ENCODE data around the gene KCNE1. TPM values are rescaled to one million over a fixed set of nuclear protein-coding genes. Genes with fewer than 3 reads are reported as not detected.

Gene KCNE1
- total RNA-seq, 3 donors from 2014 or later (not counting 1 experiment from before 2014, with no cell fraction given), result 0.52 to 3.3 (median 1.6) TPM

- Mint-ChIP-seq H3K9me3 (peaks cover 4 to 5% of the 10 kb centered on the region in 2 donors), H3K36me3 (peaks cover 7% of the 10 kb centered on the region), H3K27ac (no peak overlapping the region), H3K4me1 (no peaks in the 10 kb centered on the region), H3K4me3 (no peak overlapping the region), H3K27me3 (ENCODE audit: low read depth in 2 of 2) (peaks cover 21 to 67% of the 10 kb centered on the region in 2 donors)
- TF ChIP-seq CTCF (IDR thresholded peaks at IDR 0.05), result no peak
- Histone ChIP-seq H3K27ac (ENCODE audit: low read length) (no peak overlapping the region), H3K4me1 (ENCODE audit: control insufficient read depth, insufficient read depth, low read length) (no peaks in the 10 kb centered on the region), H3K36me3 (ENCODE audit: control insufficient read depth, insufficient read depth, low read length) (no peaks in the 10 kb centered on the region), H3K27me3 (ENCODE audit: control insufficient read depth, insufficient read depth, low read length) (peaks cover 11% of the 10 kb centered on the region), H3K4me3 (ENCODE audit: low read length) (no peak overlapping the region), H3K9me3 (ENCODE audit: control insufficient read depth, insufficient read depth, low read length) (peaks cover 11% of the 10 kb centered on the region)
- intact Hi-C loops (cut with micrococcal nuclease), result no loop called here
- ATAC-seq (no peak), DNase-seq (no peak)
- WGBS (ENCODE audit: insufficient coverage), result 92% methylated on average over 3 of the region's 3 CpGs
Observed at GRCh38 chr21:34502480-34503106, 9.4 kb downstream of the KCNE1 start.

- Mint-ChIP-seq H3K9me3 (peaks cover 4 to 9% of the 10 kb centered on the region in 2 donors), H3K4me3 (no peak overlapping the region), H3K36me3 (peaks cover 16% of the 10 kb centered on the region), H3K4me1 (no peaks in the 10 kb centered on the region), H3K27me3 (ENCODE audit: low read depth in 2 of 2) (peaks cover 17 to 68% of the 10 kb centered on the region in 2 donors), H3K27ac (no peak overlapping the region)
- no peaks in the 10 kb centered on the region for H3K36me3 ChIP-seq (ENCODE audit: control insufficient read depth, insufficient read depth, low read length)
- DNase-seq (no peak), ATAC-seq (no peak)
- H3K27ac ChIP-seq (ENCODE audit: low read length), result no peak overlapping the region
- WGBS (ENCODE audit: insufficient coverage), result 50% methylated on average over 1 of the region's 1 CpG
- peaks cover 7% of the 10 kb centered on the region for H3K27me3 ChIP-seq (ENCODE audit: control insufficient read depth, insufficient read depth, low read length)
- H3K4me1 ChIP-seq (ENCODE audit: control insufficient read depth, insufficient read depth, low read length), result no peaks in the 10 kb centered on the region
- peaks cover 11% of the 10 kb centered on the region for H3K9me3 ChIP-seq (ENCODE audit: control insufficient read depth, insufficient read depth, low read length)
- no peak for TF ChIP-seq CTCF (IDR thresholded peaks at IDR 0.05)
- intact Hi-C loops (cut with micrococcal nuclease), result no loop called here
- H3K4me3 ChIP-seq (ENCODE audit: low read length), result no peak overlapping the region
Observed at GRCh38 chr21:34501716-34502115, 10.3 kb downstream of the KCNE1 start.

- TF ChIP-seq CTCF (IDR thresholded peaks at IDR 0.05), result no peak
Observed at GRCh38 chr21:34500191-34500590, 11.8 kb downstream of the KCNE1 start.

GRCh38 chr21:34499116-34499515 is 12.9 kb downstream of the KCNE1 start:
- intact Hi-C loops (cut with micrococcal nuclease), result no loop called here
- H3K4me1 Mint-ChIP-seq, result no peaks in the 10 kb centered on the region
- H3K27ac Mint-ChIP-seq, result no peak overlapping the region
- H3K4me1 ChIP-seq (ENCODE audit: control insufficient read depth, insufficient read depth, low read length), result no peaks in the 10 kb centered on the region
- no peak overlapping the region for H3K4me3 Mint-ChIP-seq
- H3K27me3 ChIP-seq (ENCODE audit: control insufficient read depth, insufficient read depth, low read length), result peaks cover 7% of the 10 kb centered on the region
- H3K4me3 ChIP-seq (ENCODE audit: low read length), result no peak overlapping the region
- TF ChIP-seq CTCF (IDR thresholded peaks at IDR 0.05), result no peak
- peaks cover 13% of the 10 kb centered on the region for H3K9me3 ChIP-seq (ENCODE audit: control insufficient read depth, insufficient read depth, low read length)
- peaks cover 7 to 15% of the 10 kb centered on the region in 2 donors for H3K9me3 Mint-ChIP-seq
- peaks cover 20% of the 10 kb centered on the region for H3K36me3 Mint-ChIP-seq
- no peaks in the 10 kb centered on the region for H3K36me3 ChIP-seq (ENCODE audit: control insufficient read depth, insufficient read depth, low read length)
- no peak for ATAC-seq
- peaks cover 15 to 56% of the 10 kb centered on the region in 2 donors for H3K27me3 Mint-ChIP-seq (ENCODE audit: low read depth in 2 of 2)
- H3K27ac ChIP-seq (ENCODE audit: low read length), result no peak overlapping the region
- 89% methylated on average over 4 of the region's 4 CpGs for WGBS (ENCODE audit: insufficient coverage)
- no peak for DNase-seq

More at GRCh38 chr21:34500191-34500590, 11.8 kb downstream of the KCNE1 start:
- Mint-ChIP-seq H3K27ac (no peak overlapping the region), H3K4me1 (no peaks in the 10 kb centered on the region), H3K36me3 (peaks cover 20% of the 10 kb centered on the region), H3K4me3 (no peak overlapping the region), H3K27me3 (ENCODE audit: low read depth in 2 of 2) (peaks cover 15 to 65% of the 10 kb centered on the region in 2 donors), H3K9me3 (peaks cover 7 to 15% of the 10 kb centered on the region in 2 donors)
- H3K4me3 ChIP-seq (ENCODE audit: low read length), result no peak overlapping the region
- peaks cover 7% of the 10 kb centered on the region for H3K27me3 ChIP-seq (ENCODE audit: control insufficient read depth, insufficient read depth, low read length)
- H3K9me3 ChIP-seq (ENCODE audit: control insufficient read depth, insufficient read depth, low read length), result peaks cover 13% of the 10 kb centered on the region
- DNase-seq (no peak), ATAC-seq (no peak)
- 80% methylated on average over 1 of the region's 1 CpG for WGBS (ENCODE audit: insufficient coverage)
- no peaks in the 10 kb centered on the region for H3K4me1 ChIP-seq (ENCODE audit: control insufficient read depth, insufficient read depth, low read length)
- no peak overlapping the region for H3K27ac ChIP-seq (ENCODE audit: low read length)
- intact Hi-C loops (cut with micrococcal nuclease), result no loop called here
- no peaks in the 10 kb centered on the region for H3K36me3 ChIP-seq (ENCODE audit: control insufficient read depth, insufficient read depth, low read length)

Measured in natural killer cell (primary cell).